Neuron (in vitro differentiated cells): ENCODE measurements around the gene HMGN2.
A peak's percentile ranks its signal among the peaks of the same experiment; 100 is the strongest.

Source experiments
- H2AFZ ChIP-seq: one replicate; pipeline ENCODE4 v1.6.1; 2013; ENCODE audit warnings: low read depth, mild to moderate bottlenecking, inconsistent platforms, low read length, moderate library complexity
- H3K27me3 ChIP-seq: one replicate; pipeline ENCODE4 v1.6.1; 2013; ENCODE audit warnings: low read length; ENCODE audit not compliant: insufficient read depth
- H3K36me3 ChIP-seq: one replicate; pipeline ENCODE4 v1.6.1; 2013; ENCODE audit warnings: low read length; ENCODE audit not compliant: insufficient read depth
- H3K4me1 ChIP-seq: one replicate; pipeline ENCODE4 v1.6.1; 2013; ENCODE audit warnings: low read length; ENCODE audit not compliant: insufficient read depth
- H3K4me3 ChIP-seq: 2 replicates; pipeline ENCODE4 v1.5.1; 2013; ENCODE audit warnings: mild to moderate bottlenecking, low read length, moderate library complexity
- H3K9me3 ChIP-seq: one replicate; pipeline ENCODE4 v1.6.1; 2013; ENCODE audit warnings: low read length

HMGN2 gene

DNA sequence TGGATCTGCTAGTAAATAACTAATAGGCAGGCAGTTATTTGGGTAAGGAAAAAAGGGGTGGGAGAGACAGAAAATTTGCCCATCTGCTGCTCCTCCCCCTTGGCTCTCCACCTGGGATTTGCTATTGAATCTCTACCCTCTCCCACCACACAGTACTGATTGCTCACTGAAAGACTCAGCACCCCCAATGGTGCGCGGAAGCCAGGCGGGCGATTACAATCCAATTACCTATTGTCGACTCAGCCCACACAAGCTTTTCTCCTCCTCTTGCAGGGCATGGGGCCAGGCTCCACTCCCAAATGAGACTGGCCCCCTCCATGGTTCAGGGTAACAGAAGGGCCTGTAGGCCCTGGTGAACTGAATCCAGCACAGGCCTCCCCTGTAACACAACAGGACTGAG lies 2.7 kb upstream of the HMGN2 start:
- Histone ChIP-seq H3K27me3 (no peaks in the 10 kb centered on the region), H3K4me1 (peaks cover 24% of the 10 kb centered on the region), H3K9me3 (no peaks in the 10 kb centered on the region), H3K4me3 (no peak overlapping the region), H3K36me3 (peaks cover 63% of the 10 kb centered on the region), H2AFZ (no peak overlapping the region)

DNA sequence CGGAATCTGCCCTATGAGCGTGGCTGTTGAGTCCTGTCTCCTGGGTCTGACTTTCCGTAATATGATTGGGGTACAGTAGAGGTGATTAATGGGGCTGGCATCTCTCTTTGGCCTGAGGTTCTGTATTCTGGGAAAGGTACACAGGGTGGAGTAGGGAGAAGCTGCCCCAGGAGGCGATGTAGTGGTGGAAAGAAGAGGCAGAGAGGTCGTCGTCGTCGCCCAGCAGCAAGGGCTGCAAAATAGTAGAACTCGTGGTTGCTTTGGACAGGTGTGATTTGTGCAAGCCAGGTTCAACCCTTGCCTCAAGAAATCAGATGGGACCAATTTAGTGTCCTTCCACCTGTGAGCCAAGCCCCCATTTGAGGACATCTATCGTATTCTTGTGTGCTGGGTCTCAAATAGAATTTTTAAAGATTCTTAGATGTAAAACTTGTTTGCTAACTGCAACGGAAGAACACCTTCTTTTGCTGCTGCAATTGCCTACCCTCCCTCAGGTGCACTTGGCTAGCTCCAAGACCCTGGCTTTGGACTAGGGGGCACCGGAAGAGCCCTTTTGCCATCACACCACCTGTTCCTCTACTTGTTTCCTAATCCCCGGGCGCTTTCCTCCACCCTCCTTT lies 1.3 kb upstream of the HMGN2 start:
- Histone ChIP-seq H3K27me3 (no peaks in the 10 kb centered on the region), H3K9me3 (no peaks in the 10 kb centered on the region), H3K36me3 (peaks cover 55% of the 10 kb centered on the region), H3K4me3 (peak overlapping the region; percentile 73), H3K4me1 (peaks cover 28% of the 10 kb centered on the region), H2AFZ (no peak overlapping the region)

DNA sequence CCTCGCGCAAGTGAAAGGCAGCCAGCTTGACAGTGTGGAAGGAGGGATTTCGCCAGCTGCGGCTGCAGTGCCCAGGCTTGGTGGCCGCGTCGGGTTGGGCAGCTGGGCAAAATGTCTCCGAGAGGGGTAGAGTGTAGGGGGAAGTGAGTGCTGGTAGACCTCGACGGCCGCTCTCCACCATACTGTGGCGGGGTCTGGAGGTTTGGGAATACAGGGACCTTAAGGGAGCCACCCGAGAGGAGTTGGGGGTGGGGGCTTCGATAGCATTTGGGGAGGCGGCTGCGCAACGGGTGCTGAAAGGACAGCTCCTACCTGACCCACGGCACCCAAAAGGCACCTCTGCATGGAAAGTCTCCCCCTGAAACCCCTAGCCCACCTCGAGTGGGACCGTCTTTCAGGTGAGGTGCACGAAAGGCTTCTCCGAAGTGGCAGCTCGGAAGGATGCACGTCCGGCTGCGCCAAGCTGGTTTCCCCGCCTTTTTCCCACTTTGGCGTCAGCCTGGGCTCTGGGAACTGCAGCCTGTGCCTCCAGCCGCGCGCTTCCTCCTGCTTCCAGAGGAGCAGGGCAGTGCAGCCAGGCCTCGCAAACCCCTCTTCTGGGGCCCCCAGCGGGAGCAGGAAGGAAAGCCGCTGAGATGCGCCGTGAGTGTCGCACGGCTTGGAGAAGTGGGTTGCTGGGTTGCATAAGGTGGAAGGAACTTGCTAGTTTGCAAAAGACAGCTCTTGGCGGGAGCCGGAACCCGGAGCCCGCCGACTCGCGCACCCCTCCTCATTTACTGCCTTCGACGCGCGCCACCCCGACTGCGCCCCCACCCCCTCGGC lies 531 bp upstream of the HMGN2 start:
- Histone ChIP-seq H3K4me1 (peaks cover 28% of the 10 kb centered on the region), H2AFZ (peak overlapping the region; percentile 12), H3K9me3 (no peaks in the 10 kb centered on the region), H3K36me3 (peaks cover 55% of the 10 kb centered on the region), H3K27me3 (no peaks in the 10 kb centered on the region), H3K4me3 (peak overlapping the region; percentile 73)

DNA sequence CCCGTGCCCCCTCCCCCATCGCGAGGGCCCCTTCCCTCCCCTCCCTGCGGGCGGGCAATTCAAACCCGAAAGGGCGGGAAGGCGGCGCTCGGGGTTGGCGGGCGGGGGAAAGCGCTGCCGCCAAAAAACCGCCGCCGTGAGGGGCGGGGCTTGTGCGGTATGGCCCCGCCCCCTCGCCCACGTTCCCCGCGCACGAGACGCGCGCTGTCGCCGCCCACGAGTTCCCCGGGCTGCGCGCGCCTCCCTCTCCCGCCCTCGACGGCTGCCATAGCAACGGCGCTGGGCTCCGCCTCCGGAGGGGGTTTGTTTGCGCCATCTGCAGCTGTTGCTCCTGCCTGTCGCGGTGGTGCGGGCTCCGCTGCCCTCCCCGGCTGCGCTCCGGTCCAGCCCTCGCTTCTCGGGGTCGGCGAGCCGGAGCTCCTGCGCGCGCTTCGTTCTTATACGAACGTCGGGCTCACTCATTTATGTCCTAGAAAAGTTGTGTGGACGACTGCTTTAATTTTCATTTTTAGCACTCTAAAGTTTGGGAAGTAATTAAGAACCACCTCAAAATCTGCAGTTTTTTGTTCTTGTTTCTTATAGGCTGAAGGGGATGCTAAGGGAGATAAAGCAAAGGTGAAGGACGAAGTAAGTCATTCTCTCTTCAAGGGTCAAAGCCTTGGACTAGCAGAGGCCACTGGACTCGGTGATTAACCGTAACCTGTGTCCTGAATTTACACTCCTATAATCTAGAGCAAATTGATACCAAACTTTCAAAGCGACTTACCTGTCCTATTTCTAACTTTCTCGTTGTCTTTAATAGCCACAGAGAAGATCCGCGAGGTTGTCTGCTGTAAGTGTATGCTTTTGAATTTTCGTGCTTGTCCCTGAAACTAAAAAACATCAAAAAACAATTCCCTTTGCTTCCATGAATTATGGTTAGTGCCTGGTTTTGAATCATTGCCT lies 933 bp downstream of the HMGN2 start:
- Histone ChIP-seq H3K27me3 (no peaks in the 10 kb centered on the region), H3K36me3 (peaks cover 52% of the 10 kb centered on the region), H3K9me3 (no peaks in the 10 kb centered on the region), H2AFZ (no peak overlapping the region), H3K4me3 (peak overlapping the region; percentile 73), H3K4me1 (peaks cover 28% of the 10 kb centered on the region)

DNA sequence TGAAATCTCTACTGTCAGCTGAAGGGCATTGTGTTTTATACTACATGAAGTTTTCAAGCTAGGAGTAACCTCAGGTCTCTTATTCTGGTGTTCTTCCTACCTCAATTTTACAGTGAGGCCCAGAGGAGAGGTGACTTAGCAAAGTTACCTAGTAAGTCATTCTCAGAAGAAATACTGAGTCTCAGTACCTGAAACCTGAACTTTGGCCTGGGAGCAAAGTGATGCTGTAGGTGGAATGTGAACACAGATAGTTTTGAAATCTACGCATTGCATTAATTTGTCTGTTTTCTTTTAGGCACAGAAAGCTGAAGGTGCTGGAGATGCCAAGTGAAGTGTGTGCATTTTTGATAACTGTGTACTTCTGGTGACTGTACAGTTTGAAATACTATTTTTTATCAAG lies 2.6 kb downstream of the HMGN2 start:
- H3K27me3 ChIP-seq: no peaks in the 10 kb centered on the region
- peak overlapping the region; percentile 73 for H3K4me3 ChIP-seq
- no peaks in the 10 kb centered on the region for H3K9me3 ChIP-seq
- H3K4me1 ChIP-seq: peaks cover 28% of the 10 kb centered on the region
- no peak overlapping the region for H2AFZ ChIP-seq
- H3K36me3 ChIP-seq: peaks cover 52% of the 10 kb centered on the region

DNA sequence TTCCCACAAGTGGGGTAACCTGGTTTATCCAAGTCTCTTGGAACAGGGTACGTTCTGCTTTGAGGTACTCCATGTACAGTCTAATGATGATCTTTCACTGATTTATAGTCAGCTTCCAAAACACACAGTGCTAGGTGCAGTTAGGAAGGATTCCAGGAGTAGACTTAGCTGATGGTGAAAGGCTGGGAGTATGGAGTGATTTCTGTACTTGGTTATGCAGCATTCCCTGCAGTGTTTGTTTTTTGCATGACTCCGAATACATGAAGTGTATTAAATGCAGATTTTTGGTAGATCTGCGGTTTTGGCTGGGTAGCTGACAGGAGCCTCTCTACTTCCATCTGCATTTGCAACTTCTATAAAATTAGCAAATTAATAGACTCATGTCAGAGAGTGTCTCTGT lies 3.7 kb downstream of the HMGN2 start:
- Histone ChIP-seq H2AFZ (no peak overlapping the region), H3K4me1 (peaks cover 23% of the 10 kb centered on the region), H3K36me3 (peaks cover 52% of the 10 kb centered on the region), H3K9me3 (no peaks in the 10 kb centered on the region), H3K27me3 (no peaks in the 10 kb centered on the region), H3K4me3 (no peak overlapping the region)

DNA sequence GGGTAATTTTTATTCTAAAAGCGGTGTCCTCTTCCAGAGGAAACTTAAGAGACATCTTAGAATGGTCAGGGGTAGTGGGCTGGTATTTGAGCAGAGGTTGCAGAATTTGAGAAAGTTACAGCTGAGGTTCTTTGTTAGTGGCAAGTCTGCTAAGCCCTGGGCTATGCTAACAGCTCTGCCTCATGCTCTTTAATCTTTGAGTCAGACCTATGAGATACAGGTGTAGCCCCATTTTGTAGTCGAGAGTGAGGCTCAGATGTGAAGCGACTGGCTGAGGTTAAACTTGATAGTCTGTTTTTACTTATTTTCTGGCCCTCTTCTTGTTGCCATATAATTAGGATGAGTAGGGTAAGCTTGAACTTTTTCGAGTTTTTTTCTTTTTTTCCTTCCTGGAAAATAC lies 4.7 kb downstream of the HMGN2 start:
- no peaks in the 10 kb centered on the region for H3K27me3 ChIP-seq
- H3K9me3 ChIP-seq: no peaks in the 10 kb centered on the region
- peaks cover 52% of the 10 kb centered on the region for H3K36me3 ChIP-seq
- no peak overlapping the region for H3K4me3 ChIP-seq
- peaks cover 16% of the 10 kb centered on the region for H3K4me1 ChIP-seq
- H2AFZ ChIP-seq: no peak overlapping the region

DNA sequence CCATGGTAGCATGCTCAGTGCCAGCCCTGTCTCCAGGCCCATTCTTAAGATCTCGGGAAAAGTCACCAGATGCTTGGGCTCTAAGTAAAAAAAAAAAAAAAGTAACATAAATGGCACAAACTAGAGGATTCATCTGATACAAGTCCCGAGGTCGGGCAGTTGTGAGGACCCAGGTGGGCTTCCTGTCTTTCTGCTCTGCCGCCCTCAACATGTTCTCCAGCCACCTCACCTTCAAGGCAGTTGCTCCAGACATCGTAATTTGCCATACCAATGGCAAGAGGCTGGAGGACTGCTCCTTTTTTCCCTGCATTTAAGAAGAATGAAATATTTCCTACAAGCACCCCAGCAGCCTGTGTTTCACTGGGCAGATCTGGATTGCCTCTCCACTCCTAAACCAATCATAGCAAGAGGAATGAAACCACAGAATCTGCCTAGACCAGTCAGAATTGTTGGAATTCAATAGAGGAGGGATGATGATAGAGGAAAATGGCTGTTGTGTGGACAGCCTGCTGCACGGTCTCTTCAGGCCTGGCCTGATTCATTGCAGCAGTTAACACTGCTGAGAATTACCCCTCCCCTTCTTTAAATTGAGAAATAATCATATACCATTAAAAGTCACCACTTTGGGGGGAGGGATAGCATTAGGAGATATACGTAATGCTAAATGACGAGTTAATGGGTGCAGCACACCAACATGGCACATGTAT lies 5.4 kb downstream of the HMGN2 start:
- Histone ChIP-seq H3K4me3 (no peak overlapping the region), H3K4me1 (peaks cover 16% of the 10 kb centered on the region), H3K9me3 (no peaks in the 10 kb centered on the region), H3K27me3 (no peaks in the 10 kb centered on the region), H2AFZ (no peak overlapping the region), H3K36me3 (peaks cover 52% of the 10 kb centered on the region)

DNA sequence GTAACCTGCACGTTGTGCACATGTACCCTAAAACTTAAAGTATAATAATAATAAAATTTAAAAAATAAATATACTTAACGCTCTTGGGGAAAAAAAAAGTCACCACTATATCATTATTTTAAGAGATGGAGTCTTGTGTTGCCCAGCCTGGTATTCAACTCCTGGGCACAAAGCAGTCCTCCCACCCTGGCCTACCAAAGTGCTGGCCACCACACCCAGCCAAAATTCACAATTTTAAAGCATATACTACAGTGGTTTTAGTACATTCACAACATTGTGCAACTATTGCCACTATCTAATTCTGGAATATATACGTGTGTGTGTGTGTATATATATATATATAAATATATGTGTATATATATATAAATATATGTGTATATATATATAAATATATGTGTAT lies 5.9 kb downstream of the HMGN2 start:
- peaks cover 16% of the 10 kb centered on the region for H3K4me1 ChIP-seq

DNA sequence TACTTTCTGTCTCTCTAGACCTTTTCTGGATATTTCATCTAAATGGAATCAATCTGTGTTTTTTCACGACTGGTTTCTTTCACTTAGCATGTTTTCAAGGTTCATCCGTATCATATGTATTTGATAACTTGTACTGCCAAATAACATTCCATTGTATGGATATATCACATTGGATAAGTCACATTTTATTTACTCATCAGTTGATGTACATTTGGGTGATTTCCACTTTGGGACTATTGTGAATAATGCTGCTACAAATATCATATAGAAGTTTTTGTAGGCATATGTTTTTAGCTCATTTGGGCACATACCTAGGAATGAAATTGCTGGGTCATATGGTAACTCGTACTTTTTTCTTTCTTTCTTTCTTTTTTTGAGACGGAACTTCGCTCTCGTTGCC lies 6.7 kb downstream of the HMGN2 start:
- H2AFZ ChIP-seq: no peak overlapping the region
- peaks cover 9% of the 10 kb centered on the region for H3K4me1 ChIP-seq
- H3K9me3 ChIP-seq: no peaks in the 10 kb centered on the region
- no peaks in the 10 kb centered on the region for H3K27me3 ChIP-seq
- no peak overlapping the region for H3K4me3 ChIP-seq
- peaks cover 42% of the 10 kb centered on the region for H3K36me3 ChIP-seq

More for the DNA sequence above, 5.9 kb downstream of the HMGN2 start:
- H3K9me3 ChIP-seq: no peaks in the 10 kb centered on the region
- H3K4me3 ChIP-seq: no peak overlapping the region
- H3K36me3 ChIP-seq: peaks cover 51% of the 10 kb centered on the region
- H2AFZ ChIP-seq: no peak overlapping the region
- no peaks in the 10 kb centered on the region for H3K27me3 ChIP-seq

DNA sequence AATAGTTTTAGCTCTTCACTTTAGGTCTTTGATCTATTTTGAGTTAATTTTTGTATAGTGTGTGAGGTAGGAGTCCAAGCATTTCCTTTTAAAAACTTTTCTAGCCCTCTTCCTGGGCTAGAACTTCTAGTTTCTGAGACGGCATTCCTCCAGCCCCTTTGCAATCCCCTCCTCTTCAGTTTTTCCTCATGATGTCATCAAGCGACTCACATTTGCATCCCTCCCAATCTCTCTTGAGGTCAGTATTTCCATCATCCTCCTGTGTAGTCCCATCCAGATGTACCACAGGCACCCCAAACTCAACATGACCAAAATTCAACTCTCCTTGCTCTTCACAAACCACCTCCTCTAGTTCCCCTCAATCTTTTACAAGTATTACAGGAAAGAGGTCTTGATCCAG lies 10.7 kb downstream of the HMGN2 start:
- H3K4me1 ChIP-seq: no peaks in the 10 kb centered on the region
- no peak overlapping the region for H2AFZ ChIP-seq
- no peak overlapping the region for H3K4me3 ChIP-seq

DNA sequence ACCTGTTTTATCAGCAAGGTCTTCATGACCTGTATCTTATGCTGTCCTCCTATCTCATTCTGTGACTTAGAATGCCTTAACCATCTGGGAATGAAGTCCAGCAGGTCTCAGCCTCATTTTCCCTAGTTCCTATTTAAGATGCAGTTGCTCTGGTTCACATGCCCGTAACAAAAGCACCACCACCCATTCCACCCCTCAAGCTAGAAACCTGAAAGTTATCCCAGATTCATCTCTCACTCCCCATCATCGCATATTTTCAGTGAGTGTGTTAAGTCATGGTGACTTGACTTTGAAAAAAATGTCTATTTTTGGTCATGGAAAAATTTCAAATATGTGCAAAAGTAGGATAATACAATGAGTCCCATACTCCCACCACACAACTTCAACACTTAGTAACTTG lies 11.7 kb downstream of the HMGN2 start:
- Histone ChIP-seq H3K9me3 (no peaks in the 10 kb centered on the region), H3K4me3 (no peak overlapping the region), H3K4me1 (no peaks in the 10 kb centered on the region), H2AFZ (no peak overlapping the region), H3K27me3 (no peaks in the 10 kb centered on the region), H3K36me3 (peaks cover 6% of the 10 kb centered on the region)

More for the DNA sequence above, 10.7 kb downstream of the HMGN2 start:
- no peaks in the 10 kb centered on the region for H3K27me3 ChIP-seq
- peaks cover 11% of the 10 kb centered on the region for H3K36me3 ChIP-seq
- H3K9me3 ChIP-seq: no peaks in the 10 kb centered on the region
